ENCODE data around the gene SLC4A4.

DNA sequence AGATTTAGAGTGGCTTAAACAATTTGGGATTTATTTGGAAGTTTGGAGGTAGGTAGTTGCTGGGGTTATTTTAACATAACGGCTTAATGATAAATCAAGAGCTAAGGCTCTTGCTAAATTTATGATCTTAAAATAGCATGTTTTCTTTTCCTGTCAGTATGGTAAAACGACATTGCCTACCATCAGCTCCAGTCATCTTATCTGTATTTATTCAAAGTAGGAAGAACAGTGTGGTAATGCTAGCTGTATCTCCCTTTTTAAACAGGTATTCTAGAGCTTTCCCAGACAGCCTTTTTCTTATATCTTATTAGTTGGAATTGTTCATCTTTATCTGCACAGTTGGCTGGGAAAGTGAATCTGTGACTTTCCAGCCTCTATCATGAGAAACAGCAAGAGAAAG lies 110.2 kb downstream of the SLC4A4 start:
- no peak for TF ChIP-seq GATA1 (IDR thresholded peaks at IDR 0.05; ENCODE audit: low read depth, low read length)
- no peak for TF ChIP-seq POLR2A (IDR thresholded peaks at IDR 0.05; ENCODE audit: low read length)

All from erythroblast (primary cell).